ENCODE measurements around the gene VSTM2L.

The VSTM2L gene

GRCh38 chr20:37926612-37927011 lies 23.7 kb downstream of the VSTM2L start:
- TF ChIP-seq, protein P1, sequence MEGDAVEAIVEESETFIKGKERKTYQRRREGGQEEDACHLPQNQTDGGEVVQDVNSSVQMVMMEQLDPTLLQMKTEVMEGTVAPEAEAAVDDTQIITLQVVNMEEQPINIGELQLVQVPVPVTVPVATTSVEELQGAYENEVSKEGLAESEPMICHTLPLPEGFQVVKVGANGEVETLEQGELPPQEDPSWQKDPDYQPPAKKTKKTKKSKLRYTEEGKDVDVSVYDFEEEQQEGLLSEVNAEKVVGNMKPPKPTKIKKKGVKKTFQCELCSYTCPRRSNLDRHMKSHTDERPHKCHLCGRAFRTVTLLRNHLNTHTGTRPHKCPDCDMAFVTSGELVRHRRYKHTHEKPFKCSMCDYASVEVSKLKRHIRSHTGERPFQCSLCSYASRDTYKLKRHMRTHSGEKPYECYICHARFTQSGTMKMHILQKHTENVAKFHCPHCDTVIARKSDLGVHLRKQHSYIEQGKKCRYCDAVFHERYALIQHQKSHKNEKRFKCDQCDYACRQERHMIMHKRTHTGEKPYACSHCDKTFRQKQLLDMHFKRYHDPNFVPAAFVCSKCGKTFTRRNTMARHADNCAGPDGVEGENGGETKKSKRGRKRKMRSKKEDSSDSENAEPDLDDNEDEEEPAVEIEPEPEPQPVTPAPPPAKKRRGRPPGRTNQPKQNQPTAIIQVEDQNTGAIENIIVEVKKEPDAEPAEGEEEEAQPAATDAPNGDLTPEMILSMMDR (IDR thresholded peaks at IDR 0.05; ENCODE audit: low read length, missing control alignments): no peak
- DNase-seq (ENCODE audit: low read depth): no peak
- H3K4me3 ChIP-seq (replicated peaks; ENCODE audit: low read depth, low read length): no peak overlapping the region

GRCh38 chr20:37927410-37928095 lies 24.6 kb downstream of the VSTM2L start:
- TF ChIP-seq, protein P1 (IDR thresholded peaks at IDR 0.05; ENCODE audit: low read length, missing control alignments): no peak
- no peak for DNase-seq (ENCODE audit: low read depth)
- no peak overlapping the region for H3K4me3 ChIP-seq (replicated peaks; ENCODE audit: low read depth, low read length)

DNA sequence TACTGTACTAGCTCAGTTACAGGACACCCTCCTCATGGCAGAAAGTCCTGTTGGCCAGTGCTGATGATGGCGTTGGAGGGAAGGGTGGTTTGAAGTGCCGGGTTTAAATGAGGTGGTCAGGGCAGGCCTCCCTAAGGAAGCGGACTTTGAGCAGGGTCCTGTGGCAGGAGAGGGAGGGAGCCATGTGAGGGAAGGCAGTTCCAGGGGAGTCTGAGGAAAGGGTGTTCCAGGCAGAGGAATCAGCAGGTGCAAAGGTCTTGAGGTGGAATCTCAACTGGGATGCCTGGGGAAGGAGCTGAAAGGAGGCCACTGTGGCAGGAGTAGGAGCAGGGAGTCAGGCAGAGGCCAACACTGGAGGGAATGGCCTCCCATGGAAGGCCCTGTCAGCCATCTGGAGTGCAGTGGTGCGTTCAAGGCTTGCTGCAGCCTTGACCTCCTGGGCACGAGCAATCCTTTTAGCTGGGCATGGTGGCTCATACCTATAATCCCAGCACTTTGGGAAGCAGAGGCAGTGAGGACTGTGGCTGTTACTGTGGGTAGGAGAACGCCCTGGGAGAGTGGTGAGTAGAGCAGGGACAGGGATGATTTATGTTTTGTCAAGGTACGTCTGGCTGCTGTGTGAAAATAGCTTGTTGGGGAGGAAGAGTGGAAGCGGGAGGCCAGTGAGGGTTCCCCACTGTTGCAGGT lies 26.2 kb downstream of the VSTM2L start:
- H3K4me3 ChIP-seq (replicated peaks; ENCODE audit: low read depth, low read length): no peak overlapping the region
- no peak for DNase-seq (ENCODE audit: low read depth)
- TF ChIP-seq, protein P1 (IDR thresholded peaks at IDR 0.05; ENCODE audit: low read length, missing control alignments): no peak

GRCh38 chr20:37929683-37930014 lies 26.7 kb downstream of the VSTM2L start:
- DNase-seq (ENCODE audit: low read depth): no peak
- TF ChIP-seq, protein P1 (IDR thresholded peaks at IDR 0.05; ENCODE audit: low read length, missing control alignments): no peak
- no peak overlapping the region for H3K4me3 ChIP-seq (replicated peaks; ENCODE audit: low read depth, low read length)

GRCh38 chr20:37931153-37931922 lies 28.4 kb downstream of the VSTM2L start:
- TF ChIP-seq, protein P1 (IDR thresholded peaks at IDR 0.05; ENCODE audit: low read length, missing control alignments): no peak
- DNase-seq (ENCODE audit: low read depth): no peak
- H3K4me3 ChIP-seq (replicated peaks; ENCODE audit: low read depth, low read length): no peak overlapping the region

DNA sequence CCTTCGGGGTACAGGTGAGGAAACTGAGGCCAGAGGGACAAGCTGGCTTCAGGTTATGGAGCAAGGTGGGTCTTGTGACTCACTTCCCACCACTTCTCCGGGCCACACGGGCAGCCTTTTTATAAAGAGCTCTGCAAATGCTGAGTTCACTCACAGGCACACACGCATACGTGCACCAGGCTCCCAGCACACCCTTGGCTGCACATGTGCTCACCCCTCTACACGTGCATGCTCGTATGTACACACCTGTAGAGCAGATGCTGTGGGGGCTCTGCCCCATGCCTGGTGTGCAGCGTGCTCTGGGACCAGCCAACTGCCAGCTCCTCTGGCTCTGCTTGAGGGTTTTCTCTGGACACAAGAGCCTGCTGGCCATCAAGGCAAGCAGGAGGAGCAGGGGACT lies 29.1 kb downstream of the VSTM2L start:
- no peak overlapping the region for H3K4me3 ChIP-seq (replicated peaks; ENCODE audit: low read depth, low read length)
- TF ChIP-seq, protein P1 (IDR thresholded peaks at IDR 0.05; ENCODE audit: low read length, missing control alignments): no peak
- DNase-seq (ENCODE audit: low read depth): no peak
